Activated T-cell treated with anti-CD3 and anti-CD28 coated beads for 4 hours (primary cell): ENCODE results near the gene LIMCH1.

Source experiments
- DNase-seq: peaks from one replicate; pipeline ENCODE4 v3.0.0-alpha.2; 2020

LIMCH1 gene

GRCh38 chr4:41741354-41741753 lies 203.4 kb downstream of the LIMCH1 start:
- DNase-seq = no peak

- DNase-seq = no peak
Measured at GRCh38 chr4:41744572-41745291, 206.8 kb downstream of the LIMCH1 start.

- DNase-seq = no peak
Measured at GRCh38 chr4:41745292-41746024, 207.5 kb downstream of the LIMCH1 start.

- no peak for DNase-seq
Measured at GRCh38 chr4:41746025-41746439, 208.1 kb downstream of the LIMCH1 start.

- DNase-seq = no peak
Measured at GRCh38 chr4:41746440-41747229, 208.7 kb downstream of the LIMCH1 start.

GRCh38 chr4:41747230-41748055 lies 209.5 kb downstream of the LIMCH1 start:
- DNase-seq = no peak

- DNase-seq = no peak
Measured at GRCh38 chr4:41748074-41748570, 210.2 kb downstream of the LIMCH1 start.

GRCh38 chr4:41748571-41749475 lies 210.9 kb downstream of the LIMCH1 start, which contains the start of gene PHOX2B:
TSS of gene PHOX2B (minus strand) at chr4:41748725. CDS start at chr4:41748610, 115 bp downstream.
- no peak for DNase-seq

GRCh38 chr4:41749631-41750039 lies 211.7 kb downstream of the LIMCH1 start:
- DNase-seq = no peak
